GM19099 (cell line): Measurements from ENCODE around the gene CPA2.

Experiments used
- POLR2A ChIP-seq: IDR thresholded peaks from 3 replicates; pipeline ENCODE4 v1.6.1; 2011; ENCODE audit warnings: low read depth; ENCODE audit not compliant: insufficient read length; ENCODE audit errors: extremely low read depth

Gene CPA2

DNA sequence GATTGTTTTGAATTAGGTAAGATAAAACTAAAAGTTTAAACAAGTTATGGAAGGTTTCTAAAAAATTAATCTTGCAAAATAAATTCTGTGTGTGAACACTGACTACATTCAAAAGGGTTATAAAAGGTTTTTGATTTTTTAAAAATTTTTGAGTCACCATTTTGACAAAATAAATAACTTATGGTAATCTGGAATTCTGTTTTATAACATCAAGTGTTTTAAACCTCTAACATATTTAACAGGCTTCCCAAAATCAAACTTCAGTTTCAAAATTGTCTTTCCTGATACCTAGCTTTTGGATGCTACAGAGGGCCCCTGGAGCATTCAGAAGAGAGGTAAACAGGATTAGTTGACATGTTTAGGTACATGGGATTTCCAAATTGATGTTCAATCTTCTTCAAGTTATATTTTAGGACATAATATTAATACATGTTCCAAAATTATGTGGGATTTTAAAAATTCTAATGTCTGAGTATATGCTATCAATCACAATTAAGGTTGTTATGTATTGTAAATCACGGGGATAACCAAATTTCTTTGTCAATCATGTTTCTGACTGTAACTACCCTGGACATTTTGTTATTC is 8.1 kb upstream of the CPA2 start:
- no peak for TF ChIP-seq POLR2A

GRCh38 chr7:130262448-130262847 is 4.2 kb upstream of the CPA2 start:
- no peak for TF ChIP-seq POLR2A

DNA sequence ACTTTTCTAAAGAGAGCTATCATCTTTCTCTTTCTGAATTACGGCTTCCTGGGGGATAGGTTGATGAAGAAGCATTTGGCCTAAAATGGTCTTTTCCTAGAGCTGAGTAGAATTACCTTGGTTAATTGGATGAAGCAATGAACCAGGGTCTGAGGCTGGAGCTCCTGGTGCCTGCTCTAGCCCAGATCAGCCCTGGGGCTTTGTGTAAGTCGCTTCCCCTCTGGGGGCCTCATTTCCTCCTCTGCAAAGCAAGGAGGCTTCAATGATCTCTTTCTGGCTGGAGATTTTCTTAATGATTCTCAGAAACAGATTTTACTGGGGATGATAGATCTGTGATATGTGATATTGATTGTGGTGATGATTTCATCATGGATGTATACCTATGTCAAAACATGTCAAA is 3.5 kb upstream of the CPA2 start:
- TF ChIP-seq POLR2A = no peak

DNA sequence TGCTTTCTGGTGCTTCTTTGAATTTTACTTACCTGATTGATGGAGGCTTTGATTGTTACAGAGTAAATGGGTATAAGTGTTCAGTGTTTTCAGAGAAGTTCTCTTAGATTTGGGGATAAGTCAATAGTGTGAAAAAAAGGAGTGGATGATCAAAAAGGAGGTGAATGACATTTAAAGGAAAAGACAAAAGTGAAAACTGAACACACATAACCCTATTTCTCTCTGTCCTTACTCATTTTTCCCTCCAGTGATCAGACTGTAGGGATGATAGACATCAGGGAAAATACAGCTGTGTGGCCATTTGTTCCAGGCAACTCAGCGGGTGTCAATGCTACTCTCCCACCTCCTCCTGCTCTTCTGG is 278 bp downstream of the CPA2 start:
- no peak for TF ChIP-seq POLR2A

- no peak for TF ChIP-seq POLR2A
Observed at GRCh38 chr7:130268463-130269317, 2.0 kb downstream of the CPA2 start.

- no peak for TF ChIP-seq POLR2A
Observed at GRCh38 chr7:130269318-130269694, 2.6 kb downstream of the CPA2 start.

DNA sequence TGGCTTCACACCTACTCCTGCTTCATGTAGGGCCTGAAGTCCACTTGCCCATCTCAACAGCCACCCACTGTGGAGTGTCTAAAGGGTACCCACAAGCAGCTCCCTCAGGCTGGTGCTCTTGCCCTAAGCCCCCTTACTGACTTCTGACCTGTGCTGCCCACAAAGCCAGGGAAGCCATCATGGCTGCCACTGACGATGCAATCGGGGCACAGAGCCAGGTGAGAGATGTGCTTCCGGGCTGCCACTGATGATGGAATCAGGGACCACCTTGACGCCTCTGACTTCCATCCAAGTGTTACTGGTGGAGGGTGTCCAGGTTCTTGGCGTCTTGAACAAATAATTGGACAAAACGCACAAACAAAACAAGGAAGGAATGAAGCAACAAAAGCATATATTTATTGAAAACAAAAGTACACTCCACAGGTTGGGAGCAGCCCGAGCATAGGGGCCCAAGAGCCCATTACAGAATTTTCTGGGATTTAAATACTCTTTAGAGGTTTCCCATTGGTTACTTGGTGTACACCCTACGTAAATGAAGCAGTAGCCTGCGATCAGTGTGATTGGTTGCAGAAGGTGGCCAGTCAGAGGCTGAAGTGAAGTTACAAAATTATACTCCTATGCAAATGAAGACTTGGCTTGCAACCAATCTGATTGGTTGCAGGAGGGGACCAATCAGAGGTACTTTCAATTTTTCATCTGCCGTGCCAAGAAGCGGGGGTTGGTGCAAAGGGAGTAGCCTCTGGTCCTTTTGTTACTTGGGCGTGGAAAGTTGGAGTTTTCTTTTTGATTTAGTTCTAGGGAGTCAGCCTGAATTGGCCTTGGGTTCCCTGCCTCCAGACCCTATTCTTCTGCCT is 4.5 kb downstream of the CPA2 start:
- no peak for TF ChIP-seq POLR2A

DNA sequence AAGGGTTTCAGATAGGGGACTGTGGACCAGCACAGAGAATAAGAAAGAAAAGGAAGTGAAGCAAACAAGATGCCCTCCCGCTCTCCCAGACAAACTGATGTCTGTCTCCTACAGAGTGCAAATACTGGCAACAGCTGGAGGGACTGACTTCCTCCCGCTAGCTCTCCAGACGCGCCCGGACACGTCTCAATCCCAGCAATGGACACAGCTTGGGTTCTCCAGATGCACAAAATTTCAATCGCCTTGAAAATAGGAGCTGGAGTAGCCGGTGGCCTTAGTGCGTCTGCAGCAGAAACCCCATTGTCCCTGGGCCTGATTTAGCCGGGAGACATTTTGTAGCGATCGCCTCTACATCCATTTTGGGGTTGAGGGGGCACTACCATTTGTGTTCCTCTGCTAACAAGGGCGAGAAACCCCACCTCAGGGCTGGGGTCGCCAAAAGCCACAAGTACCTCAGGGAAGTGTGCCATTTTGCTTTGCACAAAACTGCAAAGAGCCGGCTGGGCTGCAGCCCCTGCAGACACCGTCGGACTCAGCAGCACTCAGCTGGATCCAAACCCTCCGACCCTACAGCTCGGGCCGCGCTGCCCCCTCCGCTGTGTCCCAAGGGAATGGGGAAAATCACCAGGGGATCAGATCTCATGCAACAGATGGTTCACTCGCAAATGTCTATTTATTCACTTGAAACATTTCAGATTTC is 5.9 kb downstream of the CPA2 start:
- no peak for TF ChIP-seq POLR2A

DNA sequence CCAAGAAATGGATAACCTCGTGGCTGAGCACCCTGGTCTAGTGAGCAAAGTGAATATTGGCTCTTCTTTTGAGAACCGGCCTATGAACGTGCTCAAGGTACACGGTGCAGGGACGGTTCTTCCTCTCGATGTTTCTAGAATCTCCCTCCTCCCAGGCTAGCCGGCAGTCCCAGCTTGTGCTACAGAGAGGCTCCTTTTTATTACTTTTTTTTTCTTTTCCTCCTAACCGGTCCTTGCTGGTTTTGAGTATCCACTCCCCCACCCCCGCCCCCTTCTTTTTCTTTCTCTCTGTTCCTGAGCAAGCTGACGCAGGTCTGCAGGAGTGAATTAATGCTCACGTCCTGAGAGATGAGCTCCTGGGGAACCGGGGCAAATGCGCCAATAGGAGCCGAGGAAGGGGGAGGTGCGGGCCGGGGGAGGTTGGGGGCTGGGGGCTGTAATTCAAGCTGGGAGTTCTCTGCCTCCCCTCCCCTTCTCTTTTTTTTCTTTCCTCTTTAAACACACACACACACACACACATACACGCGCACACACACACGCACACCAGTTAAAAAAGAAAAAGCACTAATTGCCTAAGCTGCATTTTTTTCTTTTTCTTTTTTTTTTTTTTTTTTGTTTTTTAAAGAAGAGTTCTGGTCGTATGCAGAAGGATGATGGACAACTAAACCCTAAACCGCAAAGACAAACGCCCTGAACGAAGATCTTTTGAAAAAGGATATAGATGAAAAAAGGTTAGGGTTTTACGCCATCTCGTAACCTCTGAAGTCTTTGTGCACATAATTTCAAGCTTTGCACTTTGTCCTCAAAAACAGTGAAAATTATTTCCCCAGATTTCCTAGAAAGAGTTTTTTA is 6.6 kb downstream of the CPA2 start:
- no peak for TF ChIP-seq POLR2A

GRCh38 chr7:130273933-130274255 is 7.2 kb downstream of the CPA2 start:
- TF ChIP-seq POLR2A = no peak

- TF ChIP-seq POLR2A = no peak
Observed at GRCh38 chr7:130274296-130274695, 7.6 kb downstream of the CPA2 start.

- no peak for TF ChIP-seq POLR2A
Observed at GRCh38 chr7:130274983-130275591, 8.4 kb downstream of the CPA2 start.

GRCh38 chr7:130275826-130276297 is 9.2 kb downstream of the CPA2 start:
- no peak for TF ChIP-seq POLR2A
